ENCODE results near the gene SCNN1B. TPM values are rescaled to one million over a fixed set of nuclear protein-coding genes. Genes with fewer than 3 reads are reported as not detected.

The SCNN1B gene
- total and polyA plus RNA-seq, 4 experiments from 2014 or later: not detected

DNA sequence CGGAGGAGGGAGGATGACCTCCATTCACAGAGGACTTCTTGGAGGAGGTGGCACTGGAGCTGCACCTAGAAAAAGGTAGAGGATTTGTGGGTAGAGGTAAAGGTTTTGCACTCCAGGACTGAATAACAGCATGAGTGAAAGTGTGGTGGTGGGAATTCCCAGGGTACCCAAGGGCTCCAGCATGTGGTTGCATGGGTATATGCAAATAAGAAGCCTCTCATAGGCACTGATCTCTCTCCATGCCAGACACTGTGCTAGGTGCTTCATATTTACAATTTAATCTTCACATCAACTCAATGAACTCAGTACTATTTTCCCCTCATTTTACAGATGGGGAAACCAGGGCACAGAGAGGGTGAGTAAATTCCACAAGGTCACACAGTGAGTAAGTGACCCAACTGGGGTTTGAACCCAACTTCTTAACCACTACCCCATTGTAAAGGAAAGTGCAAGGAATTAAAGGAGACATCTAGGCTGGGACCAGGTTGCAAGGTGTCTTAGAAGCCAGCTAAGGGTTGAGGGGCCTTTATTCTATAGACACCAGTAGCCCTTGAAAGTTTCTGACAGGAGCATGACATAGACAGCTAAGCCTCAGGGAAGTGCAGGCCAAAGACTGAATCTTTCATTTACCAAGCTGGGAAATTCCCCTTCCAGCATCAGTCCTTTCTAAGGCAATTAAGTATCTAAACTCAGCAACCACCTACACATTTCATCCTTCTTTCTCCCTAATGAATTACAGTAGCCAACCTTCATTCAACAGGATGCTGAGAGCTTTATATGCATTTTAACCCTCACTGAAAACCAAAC, 21.3 kb downstream of the SCNN1B start:
- intact Hi-C loops (cut with micrococcal nuclease): no loop called here
- H3K27ac Mint-ChIP-seq: no peak overlapping the region
- no peaks in the 10 kb centered on the region for H3K9me3 ChIP-seq (ENCODE audit: control insufficient read depth in 1 of 2, low read length in 2 of 2)
- peaks cover 5 to 6% of the 10 kb centered on the region in 2 donors for H3K27me3 Mint-ChIP-seq
- no peak for DNase-seq
- no peaks in the 10 kb centered on the region for H3K4me1 ChIP-seq (ENCODE audit: insufficient read depth, low read length)
- ChIA-PET CTCF (ENCODE audit: partially characterized antibody) (interaction anchor here (1.2 kb wide), 1 partner anchor 12 kb away, joined by 3 read pairs; no protein-coding TSS in a partner anchor), POLR2A (ENCODE audit: partially characterized antibody) (no interaction called here)
- no peaks in the 10 kb centered on the region for H3K9me3 Mint-ChIP-seq
- no peak overlapping the region for H3K4me3 Mint-ChIP-seq
- H3K27me3 ChIP-seq (ENCODE audit: insufficient read depth, low read length): no peaks in the 10 kb centered on the region
- no peaks in the 10 kb centered on the region for H3K4me1 Mint-ChIP-seq
- H3K36me3 ChIP-seq (ENCODE audit: insufficient read depth, low read length): no peaks in the 10 kb centered on the region
- no peaks in the 10 kb centered on the region for H3K36me3 Mint-ChIP-seq
- H3K27ac ChIP-seq (ENCODE audit: low read depth, low read length): no peak overlapping the region
- H3K4me3 ChIP-seq (ENCODE audit: low read length in 2 of 2): no peak overlapping the region

GRCh38 chr16:23324727-23325126, 22.6 kb downstream of the SCNN1B start:
- Mint-ChIP-seq H3K36me3 (no peaks in the 10 kb centered on the region), H3K4me3 (no peak overlapping the region), H3K27ac (peak overlapping the region in 1 of 7 donors; percentile 20), H3K27me3 (peaks cover 1 to 5% of the 10 kb centered on the region in 2 donors), H3K9me3 (no peaks in the 10 kb centered on the region), H3K4me1 (no peaks in the 10 kb centered on the region)
- Histone ChIP-seq H3K27me3 (ENCODE audit: insufficient read depth, low read length) (no peaks in the 10 kb centered on the region), H3K4me1 (ENCODE audit: insufficient read depth, low read length) (no peaks in the 10 kb centered on the region), H3K36me3 (ENCODE audit: insufficient read depth, low read length) (no peaks in the 10 kb centered on the region), H3K4me3 (ENCODE audit: low read length in 2 of 2) (no peak overlapping the region), H3K9me3 (ENCODE audit: control insufficient read depth in 1 of 2, low read length in 2 of 2) (no peaks in the 10 kb centered on the region), H3K27ac (ENCODE audit: low read depth, low read length) (no peak overlapping the region)
- intact Hi-C loops (cut with micrococcal nuclease): no loop called here
- ChIA-PET CTCF (ENCODE audit: partially characterized antibody) (no interaction called here), POLR2A (ENCODE audit: partially characterized antibody) (no interaction called here)
- DNase-seq: no peak

DNA sequence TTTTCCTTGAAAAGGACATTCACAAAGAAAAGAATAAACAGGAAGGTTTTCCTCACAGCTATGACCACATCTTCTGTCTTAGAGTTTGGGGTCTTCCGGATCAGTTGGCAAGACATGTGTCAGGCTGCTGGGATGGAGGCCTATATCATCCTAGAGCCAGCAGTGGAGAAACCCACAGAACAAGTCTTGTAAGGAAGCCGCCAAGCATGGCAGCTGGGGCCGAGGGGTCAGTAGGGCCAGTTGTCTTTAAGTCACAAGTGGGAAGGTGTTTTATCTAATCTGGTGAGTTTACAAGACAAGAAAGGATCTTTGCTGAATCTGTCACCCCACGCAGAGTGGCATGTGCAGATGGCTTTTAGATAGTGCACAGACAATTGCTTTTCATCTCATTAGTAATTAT, 25.7 kb downstream of the SCNN1B start:
- Mint-ChIP-seq H3K27ac (no peak overlapping the region), H3K4me1 (no peaks in the 10 kb centered on the region), H3K27me3 (peaks cover 1 to 5% of the 10 kb centered on the region in 2 donors), H3K4me3 (no peak overlapping the region), H3K36me3 (no peaks in the 10 kb centered on the region), H3K9me3 (no peaks in the 10 kb centered on the region)
- no peaks in the 10 kb centered on the region for H3K4me1 ChIP-seq (ENCODE audit: insufficient read depth, low read length)
- no peaks in the 10 kb centered on the region for H3K9me3 ChIP-seq (ENCODE audit: control insufficient read depth in 1 of 2, low read length in 2 of 2)
- ChIA-PET POLR2A (ENCODE audit: partially characterized antibody) (no interaction called here), CTCF (ENCODE audit: partially characterized antibody) (no interaction called here)
- H3K27me3 ChIP-seq (ENCODE audit: insufficient read depth, low read length): no peaks in the 10 kb centered on the region
- intact Hi-C loops (cut with micrococcal nuclease): no loop called here
- H3K27ac ChIP-seq (ENCODE audit: low read depth, low read length): no peak overlapping the region
- H3K36me3 ChIP-seq (ENCODE audit: insufficient read depth, low read length): no peaks in the 10 kb centered on the region
- no peak overlapping the region for H3K4me3 ChIP-seq (ENCODE audit: low read length in 2 of 2)
- no peak for DNase-seq

DNA sequence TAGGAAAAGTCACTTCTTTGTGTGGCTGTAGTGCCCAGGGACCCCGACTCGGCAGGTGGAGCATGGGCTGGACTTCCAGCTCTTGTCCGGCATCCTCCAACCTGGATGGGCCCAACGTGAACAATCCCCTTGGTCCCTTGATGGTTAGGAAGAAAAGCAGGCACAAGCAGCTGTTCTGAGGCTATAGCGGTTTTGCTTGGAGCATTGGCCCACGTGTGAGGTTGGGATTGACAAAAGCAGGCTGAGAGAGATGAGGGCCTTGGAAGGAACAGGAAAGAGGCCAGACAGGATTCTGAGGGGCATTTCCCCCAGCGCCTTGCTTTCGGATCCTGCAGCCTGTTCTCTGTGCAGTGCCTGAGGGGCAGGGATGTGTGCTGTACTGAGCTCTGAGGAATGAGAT, 28.1 kb downstream of the SCNN1B start:
- Mint-ChIP-seq H3K4me1 (no peaks in the 10 kb centered on the region), H3K36me3 (no peaks in the 10 kb centered on the region), H3K4me3 (no peak overlapping the region), H3K27me3 (peaks cover 0 to 3% of the 10 kb centered on the region in 2 donors), H3K9me3 (no peaks in the 10 kb centered on the region), H3K27ac (no peak overlapping the region)
- Histone ChIP-seq H3K36me3 (ENCODE audit: insufficient read depth, low read length) (no peaks in the 10 kb centered on the region), H3K27ac (ENCODE audit: low read depth, low read length) (no peak overlapping the region), H3K4me1 (ENCODE audit: insufficient read depth, low read length) (no peaks in the 10 kb centered on the region), H3K4me3 (ENCODE audit: low read length in 2 of 2) (no peak overlapping the region), H3K9me3 (ENCODE audit: control insufficient read depth in 1 of 2, low read length in 2 of 2) (no peaks in the 10 kb centered on the region), H3K27me3 (ENCODE audit: insufficient read depth, low read length) (no peaks in the 10 kb centered on the region)
- POLR2A ChIA-PET (ENCODE audit: partially characterized antibody): no interaction called here
- no peak for DNase-seq
- intact Hi-C loops (cut with micrococcal nuclease): no loop called here
- CTCF ChIA-PET (ENCODE audit: partially characterized antibody): no interaction called here

DNA sequence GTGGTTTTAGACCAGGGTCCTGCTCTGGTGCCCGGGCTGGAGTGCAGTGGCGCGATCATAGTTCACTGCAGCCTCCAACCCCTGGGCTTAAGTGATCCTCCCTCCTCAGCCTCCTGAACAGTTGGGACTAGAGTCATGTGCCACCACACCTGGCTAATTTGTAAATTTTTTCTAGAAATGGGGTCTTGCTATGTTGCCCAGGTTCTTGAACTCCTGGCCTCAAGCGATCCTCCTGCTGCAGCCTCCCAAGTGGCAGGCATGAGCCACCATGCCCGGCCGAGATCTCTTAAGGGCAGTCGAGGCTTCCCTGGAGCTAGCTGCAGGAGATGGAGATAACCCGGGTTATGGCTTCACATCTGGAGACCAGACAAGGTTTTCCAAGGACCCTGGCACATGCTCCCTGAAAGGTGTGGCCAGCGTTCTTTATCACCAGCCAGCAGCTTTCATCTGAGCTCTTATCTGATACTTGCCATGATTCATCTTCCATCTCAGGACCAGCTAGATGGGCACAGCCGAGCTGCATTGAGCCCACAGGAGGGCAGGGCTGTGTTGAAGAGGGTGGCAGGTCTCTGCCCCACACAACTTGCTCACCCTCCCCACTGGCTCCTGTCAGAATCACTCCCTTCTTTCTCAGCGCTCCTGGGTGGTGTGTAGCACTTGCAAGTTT, 28.6 kb downstream of the SCNN1B start:
- CTCF ChIA-PET (ENCODE audit: partially characterized antibody): interaction anchor here (1.6 kb wide), 1 partner anchor 103 kb away, joined by 4 read pairs; no protein-coding TSS in a partner anchor
- no peak overlapping the region for H3K27ac Mint-ChIP-seq
- intact Hi-C loops (cut with micrococcal nuclease): no loop called here
- no peaks in the 10 kb centered on the region for H3K4me1 Mint-ChIP-seq
- H3K36me3 ChIP-seq (ENCODE audit: insufficient read depth, low read length): no peaks in the 10 kb centered on the region
- H3K27me3 Mint-ChIP-seq: peaks cover 0 to 4% of the 10 kb centered on the region in 2 donors
- no peaks in the 10 kb centered on the region for H3K27me3 ChIP-seq (ENCODE audit: insufficient read depth, low read length)
- H3K36me3 Mint-ChIP-seq: no peaks in the 10 kb centered on the region
- no peaks in the 10 kb centered on the region for H3K9me3 ChIP-seq (ENCODE audit: control insufficient read depth in 1 of 2, low read length in 2 of 2)
- H3K4me1 ChIP-seq (ENCODE audit: insufficient read depth, low read length): no peaks in the 10 kb centered on the region
- H3K4me3 ChIP-seq (ENCODE audit: low read length in 2 of 2): no peak overlapping the region
- H3K4me3 Mint-ChIP-seq: no peak overlapping the region
- H3K9me3 Mint-ChIP-seq: no peaks in the 10 kb centered on the region
- POLR2A ChIA-PET (ENCODE audit: partially characterized antibody): no interaction called here
- no peak overlapping the region for H3K27ac ChIP-seq (ENCODE audit: low read depth, low read length)
- DNase-seq: no peak

GRCh38 chr16:23333034-23333579, 31.0 kb downstream of the SCNN1B start:
- intact Hi-C loops (cut with micrococcal nuclease): no loop called here
- POLR2A ChIA-PET (ENCODE audit: partially characterized antibody): no interaction called here
- H3K27ac Mint-ChIP-seq: no peak overlapping the region
- Histone ChIP-seq H3K27ac (ENCODE audit: low read depth, low read length) (no peak overlapping the region), H3K36me3 (ENCODE audit: insufficient read depth, low read length) (no peaks in the 10 kb centered on the region), H3K4me1 (ENCODE audit: insufficient read depth, low read length) (no peaks in the 10 kb centered on the region), H3K27me3 (ENCODE audit: insufficient read depth, low read length) (no peaks in the 10 kb centered on the region), H3K9me3 (ENCODE audit: control insufficient read depth in 1 of 2, low read length in 2 of 2) (no peaks in the 10 kb centered on the region), H3K4me3 (ENCODE audit: low read length in 2 of 2) (no peak overlapping the region)
- CTCF ChIA-PET (ENCODE audit: partially characterized antibody): no interaction called here
- DNase-seq: no peak
- H3K36me3 Mint-ChIP-seq: no peaks in the 10 kb centered on the region
- H3K27me3 Mint-ChIP-seq: peaks cover 2 to 9% of the 10 kb centered on the region in 2 donors
- peaks cover 0 to 1% (median 0%) of the 10 kb centered on the region in 4 donors for H3K4me1 Mint-ChIP-seq
- H3K9me3 Mint-ChIP-seq: no peaks in the 10 kb centered on the region
- H3K4me3 Mint-ChIP-seq: no peak overlapping the region

DNA sequence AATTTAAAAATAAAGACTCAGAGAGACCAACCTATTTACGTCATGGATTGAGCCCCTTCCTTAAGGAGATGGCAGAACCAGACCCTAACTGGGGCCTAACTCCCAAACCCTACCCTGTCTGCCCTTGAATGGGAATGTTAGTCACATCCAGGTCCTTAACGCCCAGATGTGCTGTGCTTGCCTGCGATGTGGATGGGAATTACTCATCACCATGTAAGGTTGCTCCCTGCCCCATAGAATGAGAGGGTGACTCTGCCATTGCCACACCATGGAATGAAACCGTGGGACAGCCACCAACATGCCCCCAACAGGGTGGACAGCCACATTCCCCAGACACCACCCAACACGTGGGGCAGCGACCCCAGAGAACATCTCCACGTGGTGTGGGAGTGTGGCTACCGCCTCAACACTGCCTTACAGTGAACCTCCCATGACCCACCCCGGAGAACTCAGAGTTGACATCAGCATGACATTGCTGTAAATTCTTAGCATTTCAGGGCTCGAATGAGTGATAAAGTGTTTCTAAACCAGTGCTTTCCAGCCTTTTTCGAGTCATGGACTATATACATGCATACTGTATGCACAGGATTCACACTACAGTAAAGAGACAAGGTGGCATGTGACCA, 31.8 kb downstream of the SCNN1B start:
- Histone ChIP-seq H3K27ac (ENCODE audit: low read depth, low read length) (no peak overlapping the region), H3K9me3 (ENCODE audit: control insufficient read depth in 1 of 2, low read length in 2 of 2) (no peaks in the 10 kb centered on the region), H3K4me3 (ENCODE audit: low read length in 2 of 2) (no peak overlapping the region), H3K27me3 (ENCODE audit: insufficient read depth, low read length) (no peaks in the 10 kb centered on the region), H3K4me1 (ENCODE audit: insufficient read depth, low read length) (no peaks in the 10 kb centered on the region), H3K36me3 (ENCODE audit: insufficient read depth, low read length) (no peaks in the 10 kb centered on the region)
- ChIA-PET CTCF (ENCODE audit: partially characterized antibody) (no interaction called here), POLR2A (ENCODE audit: partially characterized antibody) (no interaction called here)
- intact Hi-C loops (cut with micrococcal nuclease): no loop called here
- Mint-ChIP-seq H3K4me3 (no peak overlapping the region), H3K9me3 (peaks cover 0 to 2% (median 0%) of the 10 kb centered on the region in 8 donors), H3K27ac (no peak overlapping the region), H3K4me1 (peaks cover 0 to 1% (median 0%) of the 10 kb centered on the region in 4 donors), H3K27me3 (peaks cover 4 to 9% of the 10 kb centered on the region in 2 donors), H3K36me3 (no peaks in the 10 kb centered on the region)
- DNase-seq: no peak

Data from CD4-positive, alpha-beta memory T cell (primary cell).